Activated CD4-positive, alpha-beta T cell treated with anti-CD3 and anti-CD28 coated beads, Interleukin-2, Interleukin-4, amounts not matched to agents 100 ng/mL and 50 ng/mL, durations not matched to agents 16 hours and 8 hours (primary cell): Measurements from ENCODE around the gene SH3YL1.
A peak's percentile ranks its signal among the peaks of the same experiment; 100 is the strongest.

Experiments
- DNase-seq: peaks from one replicate; pipeline ENCODE4 v3.0.0-alpha.2; 2020; ENCODE audit warnings: low spot score

The SH3YL1 gene, protein sequence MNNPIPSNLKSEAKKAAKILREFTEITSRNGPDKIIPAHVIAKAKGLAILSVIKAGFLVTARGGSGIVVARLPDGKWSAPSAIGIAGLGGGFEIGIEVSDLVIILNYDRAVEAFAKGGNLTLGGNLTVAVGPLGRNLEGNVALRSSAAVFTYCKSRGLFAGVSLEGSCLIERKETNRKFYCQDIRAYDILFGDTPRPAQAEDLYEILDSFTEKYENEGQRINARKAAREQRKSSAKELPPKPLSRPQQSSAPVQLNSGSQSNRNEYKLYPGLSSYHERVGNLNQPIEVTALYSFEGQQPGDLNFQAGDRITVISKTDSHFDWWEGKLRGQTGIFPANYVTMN

GRCh38 chr2:263774-264492 lies at the start of gene SH3YL1:
SH3YL1 (minus strand) TSS chr2:264032; CDS start chr2:263984, 48 bp downstream.
- DNase-seq = no peak

DNA sequence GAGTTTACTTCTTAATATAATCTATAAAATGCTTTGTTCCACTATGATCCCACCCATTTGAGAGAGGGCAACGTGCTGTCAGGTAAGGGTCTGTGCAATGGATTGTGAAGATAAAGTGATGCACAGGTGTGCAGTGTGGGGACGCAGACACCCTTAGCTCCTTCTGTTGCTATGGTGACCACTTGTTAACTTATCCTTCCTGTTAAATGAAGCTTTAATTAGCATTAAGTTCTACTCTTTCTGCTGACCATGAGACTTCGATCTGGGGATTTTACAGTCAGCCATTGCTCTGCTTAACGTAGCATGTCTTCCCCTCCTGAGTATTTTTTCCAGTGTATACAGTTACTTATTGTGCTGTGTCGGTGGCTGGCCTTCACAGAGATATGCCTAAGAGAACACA lies 47.2 kb upstream of the SH3YL1 start:
- DNase-seq = no peak

- no peak for DNase-seq
These were observed 46.2 kb upstream of the SH3YL1 start for GRCh38 chr2:309954-310510.

GRCh38 chr2:309148-309953 lies 45.5 kb upstream of the SH3YL1 start:
- no peak for DNase-seq

DNA sequence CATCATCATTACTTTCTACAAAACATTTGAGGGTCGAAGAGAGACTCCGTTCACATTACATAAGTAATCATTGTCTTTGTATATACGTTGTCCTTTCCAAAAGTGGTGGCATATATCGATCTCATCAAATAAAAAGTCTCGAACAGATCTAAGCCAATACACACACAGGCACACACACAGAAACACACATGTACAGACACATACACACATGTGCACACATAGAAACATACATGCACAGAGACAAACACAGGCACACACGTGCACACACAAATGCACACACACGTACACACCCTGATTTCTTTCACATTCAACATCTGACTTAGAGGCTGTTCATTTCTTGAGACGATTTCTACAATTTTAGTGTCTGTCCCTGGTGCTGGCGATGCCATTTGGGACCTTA lies 41.5 kb upstream of the SH3YL1 start:
- no peak for DNase-seq

GRCh38 chr2:296354-296753 lies 32.5 kb upstream of the SH3YL1 start:
- no peak for DNase-seq

DNA sequence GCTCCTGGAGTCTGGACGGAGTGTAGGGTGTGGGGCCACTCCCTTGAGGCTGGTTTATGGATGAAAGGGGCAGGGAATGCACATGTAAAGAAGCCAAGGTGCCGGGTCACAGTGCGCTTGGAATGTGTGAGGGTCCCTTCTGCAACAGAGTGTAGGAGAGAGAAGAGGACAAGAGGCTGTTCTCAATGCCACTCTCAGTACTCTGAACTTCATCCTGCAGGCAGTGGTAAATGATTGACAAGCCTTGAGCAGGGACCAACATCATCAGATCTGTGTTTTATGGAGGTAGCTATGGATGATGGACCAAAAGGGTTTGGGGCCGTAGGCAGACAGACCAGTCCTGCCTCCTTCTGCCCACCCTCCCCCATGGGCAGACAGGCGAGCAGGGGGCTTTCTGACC lies 31.3 kb upstream of the SH3YL1 start:
- no peak for DNase-seq

GRCh38 chr2:290090-290722 lies 26.4 kb upstream of the SH3YL1 start:
- DNase-seq = peak; percentile 25

DNA sequence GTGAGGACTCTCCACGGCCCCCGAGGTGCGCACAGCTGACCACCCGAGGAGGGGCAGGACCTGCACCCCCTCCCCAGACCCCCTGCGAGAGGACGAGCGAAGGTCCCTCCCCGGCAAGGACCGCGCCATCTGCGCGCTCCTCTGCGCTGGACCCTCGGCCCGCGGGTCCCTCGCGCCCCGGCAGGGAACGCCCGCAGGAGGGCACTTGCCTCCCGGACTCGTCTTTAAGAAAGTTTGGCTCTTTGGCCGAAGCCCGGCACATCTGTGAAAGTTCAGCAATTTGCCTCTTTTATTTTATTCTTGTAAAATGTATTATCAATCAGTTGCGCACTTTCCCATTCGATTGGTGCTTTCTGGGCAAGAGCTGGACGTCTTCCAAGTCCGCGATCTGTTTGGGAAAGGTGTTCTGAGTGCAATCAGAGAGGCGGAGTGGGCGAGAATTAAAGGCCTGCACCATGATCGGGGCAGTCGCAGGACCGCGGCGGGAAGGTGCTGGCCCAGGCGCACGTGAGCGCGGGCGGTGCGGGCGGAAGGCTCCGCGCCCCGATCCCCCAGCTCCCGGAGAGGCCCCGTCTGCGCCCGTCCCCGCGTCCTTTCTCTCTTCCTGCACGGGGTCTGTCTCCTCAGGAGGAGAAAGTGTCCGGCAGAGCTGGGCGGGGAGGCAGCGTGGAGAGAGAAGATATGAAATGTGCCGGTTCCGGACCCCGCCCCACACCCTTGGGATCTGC lies 25.7 kb upstream of the SH3YL1 start:
- no peak for DNase-seq

GRCh38 chr2:288758-289361 lies 25.0 kb upstream of the SH3YL1 start:
- no peak for DNase-seq

DNA sequence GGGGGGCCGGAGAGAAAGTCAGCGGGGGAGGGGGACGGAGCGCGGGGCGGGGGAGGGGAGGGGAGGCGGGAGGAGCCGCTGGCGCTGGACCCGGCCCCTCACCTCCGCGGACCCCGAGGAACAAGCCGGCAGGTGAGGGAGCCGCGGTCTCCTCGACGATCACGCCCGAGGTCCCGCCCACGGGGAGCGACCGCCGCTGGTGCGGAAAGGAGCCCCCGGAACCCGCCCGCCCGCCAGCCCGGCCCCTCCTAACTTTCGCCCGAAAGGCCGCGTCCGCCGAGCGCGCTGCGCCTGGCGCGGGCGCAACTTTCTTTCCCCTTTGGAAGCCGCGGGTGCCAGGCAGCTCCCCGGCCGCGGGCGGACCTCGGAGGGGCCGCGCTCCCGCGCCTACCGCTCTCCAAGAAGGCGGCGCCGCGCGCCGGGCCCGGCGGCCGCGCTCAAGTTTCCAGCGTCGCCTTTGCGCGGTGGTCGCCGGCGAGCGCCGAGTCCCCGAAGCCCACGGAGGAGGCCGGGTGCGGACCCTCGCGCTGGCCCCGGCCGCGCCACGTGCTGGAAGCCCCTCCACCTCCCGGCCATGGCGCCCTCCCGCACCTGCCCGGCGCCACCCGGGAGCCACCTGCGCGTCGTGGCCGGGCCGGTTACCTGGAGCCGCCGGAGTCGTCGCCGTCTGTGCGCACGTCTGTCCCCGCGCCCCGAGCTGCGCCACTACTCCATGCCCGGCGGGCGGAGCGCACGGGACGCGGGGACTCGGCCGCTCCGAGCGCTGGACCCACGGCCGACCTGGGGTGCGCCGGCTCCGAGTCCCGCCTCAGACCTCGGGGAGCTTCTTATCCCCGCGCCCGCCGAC lies 24.3 kb upstream of the SH3YL1 start, which contains the start of gene ALKAL2:
Gene ALKAL2 (minus strand): TSS at position 181 of the 847 bp plus-strand sequence. CDS start 256 bp downstream, outside the sequence.
- no peak for DNase-seq

GRCh38 chr2:287471-287885 lies 23.6 kb upstream of the SH3YL1 start:
- no peak for DNase-seq

- DNase-seq = no peak
These were observed 23.1 kb upstream of the SH3YL1 start for GRCh38 chr2:286774-287392.

DNA sequence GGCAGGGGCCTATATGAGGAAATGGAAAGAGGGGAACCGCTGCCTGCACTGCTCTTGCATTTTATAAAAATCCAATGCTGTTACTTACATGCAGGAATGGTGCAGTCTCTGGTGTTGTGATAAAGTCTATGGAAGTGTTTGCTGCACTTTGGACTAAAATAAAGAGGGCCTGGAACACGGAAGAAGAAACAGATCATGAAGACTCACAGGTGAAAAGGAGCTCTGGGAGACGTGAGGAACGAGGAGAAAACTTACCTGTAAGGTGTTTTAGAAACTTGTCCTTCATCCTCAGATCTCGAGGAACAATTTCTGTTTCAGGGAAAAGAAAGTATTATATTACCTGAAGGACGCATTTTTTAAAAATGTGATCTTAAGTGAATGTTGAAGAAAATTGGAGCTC lies 22.2 kb upstream of the SH3YL1 start:
- no peak for DNase-seq

DNA sequence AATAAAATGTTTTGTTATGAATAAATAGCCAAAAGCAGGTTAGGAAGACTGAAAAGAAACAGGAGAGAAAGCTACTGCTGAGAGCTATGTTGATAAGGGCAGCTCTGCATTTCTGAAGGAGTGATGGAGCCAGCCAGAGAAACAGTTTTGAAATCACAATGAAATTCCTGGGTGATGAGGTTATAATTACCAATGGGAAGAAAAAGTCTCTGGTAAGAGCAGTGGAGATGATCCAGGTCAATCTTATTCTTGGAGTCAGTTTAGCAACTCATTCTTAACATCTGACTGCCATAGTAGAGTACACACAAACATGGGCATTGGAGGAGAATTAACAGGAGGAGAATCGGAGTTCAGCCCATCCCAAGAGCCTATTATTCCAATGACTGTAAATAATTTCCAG lies 21.7 kb upstream of the SH3YL1 start:
- DNase-seq = no peak

GRCh38 chr2:284896-285492 lies 21.2 kb upstream of the SH3YL1 start:
- DNase-seq = no peak

DNA sequence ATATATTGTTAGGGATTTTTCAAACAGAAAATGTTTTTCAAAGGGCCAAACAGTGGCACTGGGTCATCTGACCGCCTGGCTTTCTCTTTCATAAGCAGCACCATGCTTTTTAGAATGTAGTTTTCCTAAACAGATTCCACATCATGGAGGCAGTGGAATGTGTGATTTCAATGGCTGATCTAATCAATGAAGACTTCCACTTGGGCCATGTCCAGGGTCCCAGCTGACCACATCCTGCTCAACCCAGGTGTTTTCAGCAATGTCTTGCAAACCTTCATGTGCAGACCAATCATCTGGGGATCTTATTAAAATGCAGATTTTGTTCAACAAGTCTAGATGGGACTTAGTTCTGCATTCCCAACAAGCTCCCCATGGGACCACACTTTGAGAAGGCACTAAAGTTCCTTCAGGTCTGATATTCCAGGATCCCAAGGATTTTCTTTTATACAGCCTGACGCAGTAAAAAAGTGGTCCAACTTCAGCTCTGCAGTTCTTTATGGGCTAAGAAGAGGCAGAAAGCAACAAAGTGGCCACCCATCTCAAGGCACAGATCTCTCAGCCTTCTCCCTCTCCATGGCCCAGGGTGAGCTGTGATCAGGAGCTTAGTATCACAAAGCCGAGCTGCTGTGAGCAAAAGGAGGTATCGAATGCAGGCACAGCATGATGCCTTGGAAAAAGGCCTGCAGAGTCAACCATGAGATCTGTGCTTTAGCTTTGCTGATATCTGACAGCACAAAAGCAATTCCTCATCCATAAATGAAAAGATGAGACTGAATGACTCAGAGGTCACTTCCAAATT lies 20.4 kb upstream of the SH3YL1 start:
- DNase-seq = no peak
